Measurements from ENCODE around the gene MORC2.

GRCh38 chr22:30953206-30953605 is 15.4 kb downstream of the MORC2 start:
- TF ChIP-seq TCF7 (IDR thresholded peaks at IDR 0.05; ENCODE audit: low read depth) = no peak
- TF ChIP-seq KDM5A (IDR thresholded peaks at IDR 0.05; ENCODE audit: borderline replicate concordance, low read length) = no peak
- TF ChIP-seq CTCF (CRISPR knock-in tag; IDR thresholded peaks at IDR 0.05) = no peak
- TF ChIP-seq GMEB1 (CRISPR knock-in tag; IDR thresholded peaks at IDR 0.05; ENCODE audit: borderline replicate concordance) = no peak
- no peak for TF ChIP-seq POLR2A (IDR thresholded peaks at IDR 0.05; ENCODE audit: insufficient read depth in 1 of 2, low read depth in 2 of 2, low read length in 2 of 2)
- TF ChIP-seq ZNF121 (CRISPR knock-in tag; IDR thresholded peaks at IDR 0.05) = no peak
- TF ChIP-seq CREB1 (IDR thresholded peaks at IDR 0.05) = no peak
- TF ChIP-seq CREB1 (CRISPR knock-in tag; IDR thresholded peaks at IDR 0.05) = no peak
- no peak for TF ChIP-seq HMG20A (CRISPR knock-in tag; IDR thresholded peaks at IDR 0.05; ENCODE audit: borderline replicate concordance)
- TF ChIP-seq, protein P1, sequence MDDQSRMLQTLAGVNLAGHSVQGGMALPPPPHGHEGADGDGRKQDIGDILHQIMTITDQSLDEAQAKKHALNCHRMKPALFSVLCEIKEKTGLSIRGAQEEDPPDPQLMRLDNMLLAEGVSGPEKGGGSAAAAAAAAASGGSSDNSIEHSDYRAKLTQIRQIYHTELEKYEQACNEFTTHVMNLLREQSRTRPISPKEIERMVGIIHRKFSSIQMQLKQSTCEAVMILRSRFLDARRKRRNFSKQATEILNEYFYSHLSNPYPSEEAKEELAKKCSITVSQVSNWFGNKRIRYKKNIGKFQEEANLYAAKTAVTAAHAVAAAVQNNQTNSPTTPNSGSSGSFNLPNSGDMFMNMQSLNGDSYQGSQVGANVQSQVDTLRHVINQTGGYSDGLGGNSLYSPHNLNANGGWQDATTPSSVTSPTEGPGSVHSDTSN (CRISPR knock-in tag; IDR thresholded peaks at IDR 0.05; ENCODE audit: borderline replicate concordance) = no peak
- TF ChIP-seq FOXM1 (CRISPR knock-in tag; IDR thresholded peaks at IDR 0.05) = no peak
- TF ChIP-seq ZFAT (CRISPR knock-in tag; conservative IDR thresholded peaks at IDR 0.05) = no peak
- no peak for TF ChIP-seq ZBTB7A (CRISPR knock-in tag; IDR thresholded peaks at IDR 0.05)
- no peak for TF ChIP-seq SP1 (IDR thresholded peaks at IDR 0.05)
- no peak for TF ChIP-seq SP1 (CRISPR knock-in tag; IDR thresholded peaks at IDR 0.05)
- TF ChIP-seq, protein P2, sequence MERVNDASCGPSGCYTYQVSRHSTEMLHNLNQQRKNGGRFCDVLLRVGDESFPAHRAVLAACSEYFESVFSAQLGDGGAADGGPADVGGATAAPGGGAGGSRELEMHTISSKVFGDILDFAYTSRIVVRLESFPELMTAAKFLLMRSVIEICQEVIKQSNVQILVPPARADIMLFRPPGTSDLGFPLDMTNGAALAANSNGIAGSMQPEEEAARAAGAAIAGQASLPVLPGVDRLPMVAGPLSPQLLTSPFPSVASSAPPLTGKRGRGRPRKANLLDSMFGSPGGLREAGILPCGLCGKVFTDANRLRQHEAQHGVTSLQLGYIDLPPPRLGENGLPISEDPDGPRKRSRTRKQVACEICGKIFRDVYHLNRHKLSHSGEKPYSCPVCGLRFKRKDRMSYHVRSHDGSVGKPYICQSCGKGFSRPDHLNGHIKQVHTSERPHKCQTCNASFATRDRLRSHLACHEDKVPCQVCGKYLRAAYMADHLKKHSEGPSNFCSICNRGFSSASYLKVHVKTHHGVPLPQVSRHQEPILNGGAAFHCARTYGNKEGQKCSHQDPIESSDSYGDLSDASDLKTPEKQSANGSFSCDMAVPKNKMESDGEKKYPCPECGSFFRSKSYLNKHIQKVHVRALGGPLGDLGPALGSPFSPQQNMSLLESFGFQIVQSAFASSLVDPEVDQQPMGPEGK (CRISPR knock-in tag; IDR thresholded peaks at IDR 0.05) = no peak

Measured in HepG2 (cell line).